OCI-LY7 (cell line): ENCODE measurements around the gene ABCA12. TPM values are rescaled to one million over a fixed set of nuclear protein-coding genes. Genes with fewer than 3 reads are reported as not detected.

Experiments
- BruUV-seq: library from RNA; stranded (reverse); fragments of 400-500 nt; replicated peaks from 2 replicates; lab custom pipeline; 2021; lab: Mats Ljungman, UMichigan
- CTCF ChIA-PET: fragments of 300-600 bp; sonication (Branson Sonifier 250); formaldehyde crosslinking; loops from one replicate; lab custom pipeline; 2022; ENCODE audit warnings: antibody characterized with exemption; ENCODE audit not compliant: unreplicated experiment; lab: Charles Lee
- POLR2A ChIA-PET: fragments of 300-600 bp; sonication (Branson Sonifier 250); formaldehyde crosslinking; loops from one replicate; lab custom pipeline; 2022; ENCODE audit warnings: antibody characterized with exemption; lab: Charles Lee
- DNase-seq: peaks from one replicate; pipeline ENCODE4 v3.0.0-alpha.2; 2015; ENCODE audit warnings: low spot score
- H2AFZ ChIP-seq: fragments of 200-600 bp; sonication (generic), shearing (Covaris generic); 2 replicates; pipeline ENCODE4 v1.6.1; 2014; ENCODE audit warnings: mild to moderate bottlenecking, antibody characterized with exemption, low read length, moderate library complexity
- H3K27ac ChIP-seq: fragments of 200-600 bp; sonication (generic); 2 replicates; pipeline ENCODE4 v1.5.1; 2014; ENCODE audit warnings: mixed run types, low read depth, mild to moderate bottlenecking, moderate library complexity, low read length, inconsistent platforms; ENCODE audit not compliant: poor library complexity, severe bottlenecking
- H3K36me3 ChIP-seq: fragments of 200-600 bp; sonication (generic); 2 replicates; pipeline ENCODE4 v1.6.1; 2014; ENCODE audit warnings: mild to moderate bottlenecking, antibody characterized with exemption, low read length, moderate library complexity, mixed read lengths; ENCODE audit not compliant: insufficient read depth
- H3K4me1 ChIP-seq: fragments of 200-600 bp; sonication (generic); 2 replicates; pipeline ENCODE4 v1.5.1; 2014; ENCODE audit warnings: mild to moderate bottlenecking, low read length; ENCODE audit not compliant: insufficient read depth, poor library complexity, severe bottlenecking
- H3K4me2 ChIP-seq: fragments of 200-600 bp; sonication (generic); 2 replicates; pipeline ENCODE4 v1.6.1; 2014; ENCODE audit warnings: mild to moderate bottlenecking, low read length
- H3K4me3 ChIP-seq: fragments of 200-600 bp; sonication (generic); 2 replicates; pipeline ENCODE4 v1.5.1; 2014; ENCODE audit warnings: mild to moderate bottlenecking, low read depth, low read length; ENCODE audit not compliant: poor library complexity, severe bottlenecking
- H3K79me2 ChIP-seq: fragments of 200-600 bp; sonication (generic); 2 replicates; pipeline ENCODE4 v1.6.1; 2016; ENCODE audit warnings: low read depth, mild to moderate bottlenecking, low read length, moderate library complexity, mixed read lengths; ENCODE audit not compliant: insufficient read depth
- H3K9me2 ChIP-seq: fragments of 200-600 bp; sonication (generic); 2 replicates; pipeline ENCODE4 v1.6.1; 2016; ENCODE audit warnings: mild to moderate bottlenecking, low read length, mixed read lengths; ENCODE audit not compliant: insufficient read depth
- H3K9me3 ChIP-seq: fragments of 200-600 bp; sonication (generic); 2 replicates; pipeline ENCODE4 v1.6.1; 2014; ENCODE audit warnings: mild to moderate bottlenecking, mixed run types, low read length, mixed read lengths
- H4K20me1 ChIP-seq: fragments of 200-600 bp; sonication (generic); 2 replicates; pipeline ENCODE4 v1.6.1; 2014; ENCODE audit warnings: mild to moderate bottlenecking, antibody characterized with exemption, low read length, moderate library complexity, mixed read lengths; ENCODE audit not compliant: insufficient read depth
- EZH2phosphoT487 ChIP-seq: fragments of 200-600 bp; sonication (generic); IDR thresholded peaks from 2 replicates; pipeline ENCODE4 v1.6.1; 2018; ENCODE audit warnings: low read depth, borderline replicate concordance, mild to moderate bottlenecking, mixed run types, antibody characterized with exemption, low read length, moderate library complexity, mixed read lengths
- intact Hi-C: fragments of 100-400 bp; cut with micrococcal nuclease; formaldehyde crosslinking; loops from one replicate; pipeline ENCODE4 v1.10.0; 2022; ENCODE audit not compliant: unreplicated experiment
- total RNA-seq, 2 experiments: library from RNA; depleted of rRNA in 1 of 2; stranded (reverse); fragments of >200 nt in 1 of 2; shearing (Covaris generic) in 1 of 2; gene quantifications; 2 replicates each; pipeline ENCODE4 v1.2.3, GENCODE V29; 2014 to 2022
- TF ChIP-seq, protein P1 (sequence below): fragments of 200-600 bp; sonication (generic); conservative IDR thresholded peaks from 2 replicates; pipeline ENCODE4 v1.5.1; 2014; ENCODE audit warnings: mild to moderate bottlenecking, antibody characterized with exemption, low read length, moderate library complexity, mixed read lengths

ABCA12 gene
- total RNA-seq, 2 experiments from 2014 or later: not detected

- Histone ChIP-seq H3K9me2 (no peaks in the 10 kb centered on the region), H3K4me3 (no peak overlapping the region), H4K20me1 (no peaks in the 10 kb centered on the region), H3K79me2 (no peaks in the 10 kb centered on the region), H3K27ac (no peak overlapping the region), H3K9me3 (no peaks in the 10 kb centered on the region), H3K4me1 (no peaks in the 10 kb centered on the region), H3K4me2 (no peak overlapping the region), H3K36me3 (no peaks in the 10 kb centered on the region), H2AFZ (no peak overlapping the region)
- BruUV-seq: no TSS peak
- CTCF ChIA-PET: no interaction called here
- DNase-seq: no peak
- no peak for TF ChIP-seq EZH2phosphoT487
- TF ChIP-seq, protein P1, sequence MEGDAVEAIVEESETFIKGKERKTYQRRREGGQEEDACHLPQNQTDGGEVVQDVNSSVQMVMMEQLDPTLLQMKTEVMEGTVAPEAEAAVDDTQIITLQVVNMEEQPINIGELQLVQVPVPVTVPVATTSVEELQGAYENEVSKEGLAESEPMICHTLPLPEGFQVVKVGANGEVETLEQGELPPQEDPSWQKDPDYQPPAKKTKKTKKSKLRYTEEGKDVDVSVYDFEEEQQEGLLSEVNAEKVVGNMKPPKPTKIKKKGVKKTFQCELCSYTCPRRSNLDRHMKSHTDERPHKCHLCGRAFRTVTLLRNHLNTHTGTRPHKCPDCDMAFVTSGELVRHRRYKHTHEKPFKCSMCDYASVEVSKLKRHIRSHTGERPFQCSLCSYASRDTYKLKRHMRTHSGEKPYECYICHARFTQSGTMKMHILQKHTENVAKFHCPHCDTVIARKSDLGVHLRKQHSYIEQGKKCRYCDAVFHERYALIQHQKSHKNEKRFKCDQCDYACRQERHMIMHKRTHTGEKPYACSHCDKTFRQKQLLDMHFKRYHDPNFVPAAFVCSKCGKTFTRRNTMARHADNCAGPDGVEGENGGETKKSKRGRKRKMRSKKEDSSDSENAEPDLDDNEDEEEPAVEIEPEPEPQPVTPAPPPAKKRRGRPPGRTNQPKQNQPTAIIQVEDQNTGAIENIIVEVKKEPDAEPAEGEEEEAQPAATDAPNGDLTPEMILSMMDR: no peak
- intact Hi-C loops: no loop called here
- POLR2A ChIA-PET: interaction anchor here (0.9 to 1.4 kb wide), 2 partner anchors 10 to 18 kb away, joined by 3 to 4 read pairs; no protein-coding TSS in a partner anchor
Measured at GRCh38 chr2:215055891-215056290, 82.5 kb downstream of the ABCA12 start.

DNA sequence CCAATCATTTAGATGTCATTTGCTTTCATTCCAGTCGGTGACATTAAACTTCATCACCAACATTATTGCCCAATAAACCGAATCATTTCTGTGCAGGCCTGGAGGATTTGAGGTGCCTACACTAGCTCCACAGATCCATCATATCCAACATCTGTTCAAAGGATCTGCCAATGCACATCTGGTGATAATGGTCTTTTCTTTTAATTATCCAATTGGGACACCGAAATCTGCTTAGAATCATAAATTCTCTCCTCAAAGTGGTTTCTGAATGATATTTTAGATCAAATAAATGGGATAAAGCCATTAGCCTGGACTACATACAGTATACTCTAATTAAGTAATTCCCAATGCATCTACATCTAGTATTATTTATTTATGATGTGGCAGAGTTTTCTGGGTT, 85.6 kb downstream of the ABCA12 start:
- intact Hi-C loops: no loop called here
- Histone ChIP-seq H3K27ac (no peak overlapping the region), H3K4me1 (no peaks in the 10 kb centered on the region), H4K20me1 (no peaks in the 10 kb centered on the region), H3K4me2 (no peak overlapping the region), H3K4me3 (no peak overlapping the region), H3K9me3 (no peaks in the 10 kb centered on the region), H3K36me3 (no peaks in the 10 kb centered on the region), H2AFZ (no peak overlapping the region), H3K79me2 (no peaks in the 10 kb centered on the region), H3K9me2 (no peaks in the 10 kb centered on the region)
- ChIA-PET POLR2A (interaction anchor here (0.5 kb wide), 1 partner anchor 1335 kb away, joined by 5 read pairs; no protein-coding TSS in a partner anchor), CTCF (no interaction called here)
- TF ChIP-seq EZH2phosphoT487: no peak
- TF ChIP-seq, protein P1: no peak
- no TSS peak for BruUV-seq
- no peak for DNase-seq

DNA sequence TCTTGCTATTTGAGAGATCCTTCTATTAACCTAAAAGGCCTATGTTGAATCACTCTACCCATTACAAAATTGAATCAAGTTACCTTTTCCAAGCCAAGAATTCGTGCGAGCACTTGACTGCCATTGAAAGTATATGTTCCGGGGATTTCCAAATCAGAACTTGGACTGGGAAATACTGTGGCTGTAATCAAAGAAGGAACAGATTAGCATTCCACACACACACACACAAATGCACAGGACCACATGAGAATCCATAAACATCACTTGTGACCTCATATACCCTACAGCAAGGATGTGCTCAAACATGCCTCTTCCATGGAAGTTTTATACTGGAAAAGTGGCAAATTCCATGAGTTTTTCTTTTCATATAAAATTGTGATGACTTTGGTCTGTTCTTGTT, 86.0 kb downstream of the ABCA12 start:
- Histone ChIP-seq H2AFZ (no peak overlapping the region), H3K79me2 (no peaks in the 10 kb centered on the region), H3K9me3 (no peaks in the 10 kb centered on the region), H3K4me3 (no peak overlapping the region), H3K27ac (no peak overlapping the region), H3K4me2 (no peak overlapping the region), H3K36me3 (no peaks in the 10 kb centered on the region), H3K9me2 (no peaks in the 10 kb centered on the region), H4K20me1 (no peaks in the 10 kb centered on the region), H3K4me1 (no peaks in the 10 kb centered on the region)
- CTCF ChIA-PET: no interaction called here
- POLR2A ChIA-PET: interaction anchor here (0.6 kb wide), 1 partner anchor 15 kb away, joined by 3 read pairs; no protein-coding TSS in a partner anchor
- DNase-seq: no peak
- intact Hi-C loops: no loop called here
- BruUV-seq: no TSS peak
- TF ChIP-seq, protein P1: no peak
- no peak for TF ChIP-seq EZH2phosphoT487
